GM10847 (cell line): ENCODE data around the gene MSL3.

Experiments used
- POLR2A ChIP-seq: IDR thresholded peaks from 2 replicates; pipeline ENCODE4 v1.6.1; 2011; ENCODE audit not compliant: insufficient read length; ENCODE audit errors: extremely low read depth

The MSL3 gene

DNA sequence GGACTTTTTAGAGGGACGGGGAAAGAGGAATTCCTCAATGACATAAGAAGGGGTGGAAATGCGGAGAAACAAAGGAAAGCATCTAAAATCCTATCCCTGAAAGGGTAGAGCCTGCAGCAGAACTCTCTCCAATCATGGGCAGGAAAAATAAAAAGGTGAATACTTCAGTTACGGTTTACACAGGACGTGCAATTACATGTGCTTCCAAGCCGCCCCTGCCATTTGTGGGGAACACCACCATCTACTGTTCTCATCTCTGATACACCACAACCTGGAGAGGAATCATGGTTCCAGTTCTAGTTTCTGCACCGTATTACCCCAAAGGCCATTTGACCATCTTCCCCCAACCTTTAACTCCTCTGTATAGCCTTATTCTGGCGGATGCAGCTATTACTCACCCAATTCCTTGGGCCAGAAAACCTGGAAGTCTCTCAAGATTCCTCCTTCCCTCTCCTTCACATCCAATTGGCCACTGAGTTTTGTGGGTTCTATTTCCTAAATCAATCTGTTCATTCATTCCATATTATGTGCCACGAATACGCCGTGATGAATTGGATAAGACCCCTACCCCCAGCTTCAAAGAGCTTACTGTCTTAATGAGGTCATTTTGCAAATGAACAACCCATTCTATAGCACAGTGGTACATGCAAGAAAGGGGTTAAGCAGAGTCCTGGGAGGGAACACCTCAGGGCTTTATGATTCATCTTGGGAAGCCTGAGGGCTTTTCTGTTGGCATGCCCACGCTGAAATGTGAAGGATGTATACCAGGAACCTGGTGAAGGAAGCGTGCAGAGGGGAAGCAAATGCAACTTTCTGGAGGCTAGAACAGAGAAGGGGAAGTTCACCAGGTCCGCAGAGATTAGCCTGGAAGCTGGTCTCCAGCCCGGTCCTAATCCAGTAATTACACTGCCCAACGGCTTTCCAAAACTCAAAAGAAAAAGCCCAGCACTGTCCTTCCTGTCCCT is 1.4 kb upstream of the MSL3 start:
- no peak for TF ChIP-seq POLR2A

DNA sequence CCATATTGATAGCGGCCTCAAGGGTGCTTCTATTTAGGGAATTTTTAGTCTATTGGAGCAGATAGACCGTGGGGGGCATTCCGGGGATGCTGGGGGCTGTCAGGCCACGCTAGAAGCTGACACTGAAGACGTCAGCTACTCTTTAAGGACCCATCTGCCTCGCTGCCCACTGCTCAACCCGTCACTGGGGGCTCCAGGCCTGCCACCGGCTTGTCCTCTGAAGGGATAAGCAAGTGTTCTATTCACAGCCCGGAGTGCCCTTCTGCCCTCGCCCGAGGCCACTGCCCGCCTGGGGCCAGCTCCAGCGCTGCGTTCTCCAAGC is 679 bp upstream of the MSL3 start:
- TF ChIP-seq POLR2A = no peak

DNA sequence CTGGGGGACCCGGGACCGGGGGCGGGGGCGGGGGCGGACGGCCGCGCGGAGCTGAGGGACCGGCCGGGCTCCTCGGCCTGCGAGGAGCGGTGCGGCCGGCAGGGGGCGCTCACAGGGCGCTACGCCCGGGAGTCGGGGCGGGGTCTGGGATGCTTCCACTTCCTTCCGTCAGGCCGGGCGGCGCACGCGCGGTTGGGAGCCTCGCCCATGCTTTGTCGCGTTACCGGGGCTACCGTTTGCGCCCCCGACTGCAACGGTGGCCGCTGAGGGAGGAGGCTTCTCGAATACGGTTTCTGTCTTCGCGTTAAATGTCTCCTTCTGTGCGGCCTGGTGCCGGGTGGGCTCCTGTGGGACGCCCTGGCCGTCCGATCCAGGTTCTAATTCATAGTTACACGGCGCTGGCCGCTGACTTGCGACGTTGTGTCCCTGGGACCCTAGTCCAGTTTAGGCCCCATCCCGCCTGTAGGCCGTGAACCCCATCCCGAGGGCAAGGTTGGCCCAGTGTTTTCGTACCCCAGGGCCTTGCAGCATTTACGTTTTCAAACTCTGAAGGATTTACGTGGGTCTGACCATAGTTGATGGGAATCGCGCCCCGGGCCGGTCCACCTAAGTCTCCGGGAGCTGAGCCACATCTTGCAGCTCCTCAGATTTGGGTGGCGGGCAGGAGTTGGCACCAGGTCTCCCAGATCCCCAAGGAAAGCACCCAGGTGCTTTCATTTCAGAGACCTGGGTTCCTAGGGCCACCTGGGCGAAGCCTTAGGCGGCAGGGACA is 549 bp downstream of the MSL3 start:
- no peak for TF ChIP-seq POLR2A

DNA sequence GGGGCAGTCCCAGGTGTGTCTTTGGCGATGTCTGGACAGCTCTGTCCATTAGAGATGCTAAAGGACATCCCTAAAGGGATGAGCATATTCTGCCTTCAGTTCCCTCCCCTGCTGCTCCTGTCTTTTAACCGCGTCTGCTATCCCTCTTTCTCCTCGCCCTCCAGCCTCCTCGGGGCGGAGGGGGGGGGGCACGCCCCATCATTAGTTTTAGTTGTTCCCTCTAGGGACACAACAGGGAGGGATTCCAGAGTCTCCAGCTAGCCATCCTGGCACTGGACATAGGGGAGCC is 1.1 kb downstream of the MSL3 start:
- no peak for TF ChIP-seq POLR2A

DNA sequence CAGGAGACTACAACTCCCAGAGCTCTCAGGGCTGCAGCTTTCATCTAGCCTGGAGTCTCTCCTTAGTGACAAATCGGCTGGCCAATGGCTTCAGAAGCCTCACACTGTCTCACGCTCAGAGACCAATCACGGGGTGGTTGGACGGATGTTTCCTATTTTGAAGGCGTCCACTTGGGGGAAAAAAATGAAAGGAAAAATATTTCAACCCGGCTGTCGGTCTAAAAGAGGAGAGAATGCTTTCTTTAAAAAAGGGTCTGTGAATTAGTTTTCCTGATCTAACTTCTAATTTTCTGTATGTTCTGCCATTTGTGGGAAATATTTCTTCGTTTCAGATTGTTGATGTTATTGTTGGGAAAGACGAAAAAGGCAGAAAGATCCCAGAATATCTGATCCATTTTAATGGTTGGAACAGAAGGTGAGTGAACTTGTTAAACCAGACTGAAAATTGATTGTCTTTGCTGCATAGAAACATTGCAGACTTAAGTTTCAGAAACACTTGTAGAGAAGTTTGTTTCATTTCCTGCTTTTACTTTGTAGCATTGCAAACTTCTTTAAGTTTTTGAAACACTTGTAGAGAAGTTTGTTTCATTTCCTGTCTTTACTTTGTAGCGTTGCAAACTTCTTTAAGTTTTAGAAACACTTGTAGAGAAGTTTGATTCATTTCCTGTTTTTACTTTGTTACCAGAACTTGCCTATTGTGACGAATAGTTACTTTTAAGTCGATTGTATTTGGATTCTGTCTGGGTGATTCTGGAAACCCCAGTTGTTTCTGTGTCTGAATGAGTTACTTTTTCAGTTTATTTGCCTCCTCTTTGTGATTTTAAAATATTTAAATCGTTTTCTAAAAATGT is 1.6 kb downstream of the MSL3 start:
- TF ChIP-seq POLR2A = no peak

DNA sequence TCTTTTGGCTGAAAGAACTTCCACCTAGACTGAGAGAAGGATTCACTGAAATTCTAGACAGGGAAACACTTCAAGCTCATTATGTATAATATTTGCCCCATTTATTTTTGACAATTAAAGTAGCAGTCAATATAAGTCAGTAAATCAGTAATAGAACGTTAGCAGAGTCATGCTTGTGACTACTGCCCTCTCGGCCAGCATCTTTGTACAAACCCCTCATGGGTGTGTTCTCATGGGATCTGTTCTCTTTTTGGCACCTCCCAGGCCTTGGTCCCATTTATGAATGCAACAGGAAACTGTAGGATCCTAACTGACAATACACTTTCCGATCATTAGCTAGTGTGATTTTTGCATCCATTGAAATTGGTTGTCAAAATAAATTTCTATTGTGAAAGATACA is 2.9 kb downstream of the MSL3 start:
- no peak for TF ChIP-seq POLR2A

DNA sequence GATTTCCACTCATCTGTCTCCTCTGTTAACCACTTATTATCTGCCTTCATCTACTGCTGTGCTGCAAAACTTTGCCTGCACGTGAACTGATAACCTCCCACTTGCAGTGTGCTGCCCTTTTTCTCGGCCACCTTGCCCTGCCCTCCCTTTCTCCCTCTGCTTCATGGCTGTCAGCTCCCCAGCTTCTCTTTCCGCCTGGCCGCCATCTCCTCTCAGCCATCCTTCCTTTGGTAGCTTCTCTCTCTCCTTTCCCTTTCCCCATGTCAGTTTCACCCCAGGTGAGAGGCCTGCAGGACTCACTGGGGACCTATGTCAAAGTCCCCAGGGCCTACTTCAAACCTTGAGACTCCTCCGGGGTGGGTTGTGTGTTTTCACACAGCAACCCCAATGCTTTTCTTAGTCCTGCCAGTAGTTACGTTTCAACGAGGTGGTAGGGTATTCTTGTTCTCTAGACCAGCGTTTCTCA is 6.6 kb downstream of the MSL3 start:
- no peak for TF ChIP-seq POLR2A

DNA sequence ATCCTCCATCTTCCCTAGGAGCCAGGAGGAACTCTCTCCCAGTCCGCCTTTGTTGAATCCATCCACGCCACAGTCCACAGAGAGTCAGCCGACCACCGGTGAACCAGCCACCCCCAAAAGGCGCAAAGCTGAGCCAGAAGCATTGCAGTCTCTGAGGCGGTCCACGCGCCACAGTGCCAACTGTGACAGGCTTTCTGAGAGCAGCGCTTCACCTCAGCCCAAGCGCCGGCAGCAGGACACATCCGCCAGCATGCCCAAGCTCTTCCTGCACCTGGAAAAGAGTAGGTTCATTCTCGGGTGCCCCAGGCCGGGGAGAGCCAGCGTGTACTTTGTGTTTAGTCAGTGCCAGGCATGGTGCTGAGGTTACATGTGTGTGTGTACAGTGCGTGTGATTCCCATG is 7.4 kb downstream of the MSL3 start:
- no peak for TF ChIP-seq POLR2A

DNA sequence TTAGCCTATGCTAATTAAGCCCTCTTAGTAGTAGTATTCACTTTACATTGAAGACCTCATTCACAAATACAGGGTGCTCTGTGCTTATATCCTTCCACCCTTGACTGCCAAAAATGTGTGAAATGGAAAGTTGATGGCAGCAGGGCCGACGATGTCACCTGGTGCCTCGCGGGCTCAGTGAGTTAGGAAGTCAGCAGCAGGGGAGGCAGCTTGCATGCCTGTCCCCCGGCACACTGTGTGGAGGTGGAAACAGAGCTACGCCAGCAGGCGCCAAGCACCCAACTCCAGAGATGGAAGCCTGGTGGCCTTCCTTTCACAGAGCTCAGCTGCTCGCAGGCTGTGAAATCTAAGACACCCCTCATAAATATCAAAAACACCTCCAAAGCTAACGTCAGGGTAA is 8.4 kb downstream of the MSL3 start:
- TF ChIP-seq POLR2A = no peak

DNA sequence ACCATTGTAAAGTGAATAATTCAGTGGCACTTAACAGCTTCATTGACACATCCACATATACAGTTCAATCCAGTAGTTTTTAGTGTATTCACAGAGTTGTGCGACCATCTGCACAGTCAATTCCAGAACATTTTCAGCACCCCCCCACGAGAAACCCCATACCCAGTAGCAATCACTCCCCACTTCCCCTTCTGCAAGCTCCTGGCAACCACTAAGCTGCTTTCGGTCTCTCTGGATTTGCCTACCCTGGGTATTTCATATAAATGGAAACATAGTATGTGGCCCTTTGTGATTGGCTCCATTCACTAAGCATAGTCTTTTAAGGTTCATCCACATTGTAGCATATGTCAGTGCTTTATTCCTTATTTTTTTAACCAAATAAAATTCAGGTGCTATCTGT is 10.0 kb downstream of the MSL3 start:
- no peak for TF ChIP-seq POLR2A

DNA sequence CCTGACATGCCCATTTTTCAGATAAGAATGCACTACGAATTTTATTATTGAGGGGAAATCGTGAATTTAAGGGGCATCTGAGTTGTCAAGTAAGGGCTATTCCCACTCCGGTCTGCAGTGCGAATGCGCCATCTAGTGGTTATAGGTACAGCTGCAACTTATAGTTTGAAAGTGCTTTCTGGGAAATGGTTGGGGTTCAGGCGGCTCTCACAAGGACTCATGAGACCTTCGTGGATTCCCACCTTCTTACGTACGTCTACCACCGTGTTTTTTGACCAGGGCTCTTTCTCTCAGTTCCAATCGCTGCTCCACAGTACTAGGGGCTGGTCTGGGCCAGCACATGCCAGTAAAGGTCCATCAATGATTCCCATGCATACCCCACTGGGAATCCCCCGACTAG is 12.3 kb downstream of the MSL3 start:
- TF ChIP-seq POLR2A = no peak

DNA sequence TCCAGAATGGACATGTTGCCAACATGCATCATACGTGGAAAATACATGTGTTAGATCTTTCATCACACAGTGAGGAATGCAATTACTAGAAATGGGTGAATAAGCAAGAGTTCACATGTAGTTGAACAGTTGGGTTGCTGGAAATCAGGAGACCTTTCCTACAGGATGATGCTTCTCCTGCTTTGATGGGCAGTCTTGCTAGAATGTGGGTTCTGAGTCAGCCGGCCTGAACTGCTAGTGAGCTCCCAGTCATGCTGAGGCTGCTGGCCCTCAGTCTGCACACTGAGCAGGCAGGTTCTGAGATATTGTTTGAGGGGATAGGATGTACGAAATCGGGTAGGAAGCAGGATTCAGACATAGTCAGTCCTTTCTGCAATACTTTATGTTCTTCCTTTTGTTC is 20.2 kb downstream of the MSL3 start:
- no peak for TF ChIP-seq POLR2A

DNA sequence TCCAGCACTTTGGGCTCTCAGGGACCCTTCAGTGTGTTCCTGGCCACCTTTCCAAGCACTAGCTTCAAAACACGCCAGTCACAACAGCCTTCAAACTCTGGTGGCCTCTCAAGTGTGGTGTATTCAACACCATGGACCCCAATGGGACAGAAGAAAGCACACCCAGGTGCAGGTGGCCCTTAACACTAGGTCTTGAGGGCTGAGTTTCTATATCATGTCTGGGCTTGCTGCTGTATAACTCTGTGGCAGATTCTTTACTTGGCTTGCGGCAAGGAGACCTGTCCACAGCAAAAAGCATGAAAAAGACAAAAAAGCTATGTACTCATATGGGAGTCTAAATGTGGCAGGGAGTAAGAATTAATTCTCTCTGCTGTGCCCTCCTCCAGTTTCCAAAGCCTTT is 23.1 kb downstream of the MSL3 start:
- TF ChIP-seq POLR2A = no peak

DNA sequence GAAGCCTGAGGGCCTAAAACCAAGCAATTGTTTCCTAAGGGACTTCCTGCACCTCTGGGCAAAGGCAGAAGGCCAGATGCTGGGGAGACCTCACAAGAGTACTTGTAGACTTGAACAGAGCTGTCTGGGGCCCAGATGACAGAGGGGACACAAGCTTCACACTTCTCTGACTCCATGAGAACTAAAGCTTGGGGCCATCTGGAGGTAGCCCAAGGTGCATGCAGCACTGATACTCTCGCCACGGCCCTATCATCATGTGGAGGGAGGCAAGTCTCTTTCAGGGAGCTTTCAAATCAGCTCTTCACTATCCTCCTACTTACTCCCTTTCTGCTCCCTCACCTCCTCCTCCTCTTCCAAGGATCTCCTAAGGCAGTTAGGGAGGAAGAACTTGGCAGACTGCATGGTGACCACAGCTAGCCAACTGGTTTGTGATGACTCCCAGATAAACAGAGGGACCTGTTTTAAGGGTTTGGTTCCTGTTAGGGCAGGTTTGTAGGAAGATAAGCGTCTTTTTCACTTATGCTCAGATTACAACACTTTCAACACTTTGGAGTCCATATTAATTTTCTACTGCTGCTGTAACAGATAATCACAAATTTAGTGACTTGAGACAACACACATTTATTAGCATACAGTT is 23.8 kb downstream of the MSL3 start:
- TF ChIP-seq POLR2A = no peak

DNA sequence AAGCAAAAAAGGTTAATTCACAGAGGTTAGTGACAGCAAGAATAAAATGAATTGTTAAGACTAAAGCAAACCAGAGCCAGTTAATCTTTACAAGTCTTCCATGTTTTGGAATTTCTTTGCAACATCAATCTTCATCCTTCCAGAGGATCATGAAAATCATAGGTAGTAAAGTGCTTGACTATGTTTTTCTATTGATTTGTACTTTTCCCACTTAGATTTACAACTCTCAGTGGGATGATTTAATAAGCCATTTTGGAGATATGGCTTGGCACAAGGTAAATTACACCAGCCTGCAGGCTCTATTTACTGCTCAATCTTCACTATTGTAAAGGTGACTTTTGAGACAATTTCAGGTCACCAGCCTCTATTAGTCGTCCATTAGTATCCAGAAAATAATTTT is 26.5 kb downstream of the MSL3 start:
- TF ChIP-seq POLR2A = no peak

DNA sequence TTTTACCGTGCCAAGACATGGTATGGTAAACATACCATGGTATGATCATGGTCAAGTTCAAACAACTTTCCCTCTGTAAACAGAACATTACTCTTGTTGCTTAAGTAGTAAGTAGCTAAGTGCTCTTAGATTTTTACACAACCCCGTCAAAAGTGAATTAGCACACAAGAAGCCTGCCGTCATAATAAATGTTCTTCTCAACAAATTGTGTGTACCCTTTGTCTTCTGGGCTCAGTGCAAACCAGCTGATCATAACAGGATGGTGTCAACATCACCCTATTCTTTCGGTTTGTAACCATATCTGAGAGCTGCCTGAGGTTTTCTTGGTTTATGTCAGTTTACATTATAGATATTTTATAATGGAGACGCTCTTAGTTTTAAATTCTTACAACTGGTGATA is 28.8 kb downstream of the MSL3 start:
- TF ChIP-seq POLR2A = no peak

DNA sequence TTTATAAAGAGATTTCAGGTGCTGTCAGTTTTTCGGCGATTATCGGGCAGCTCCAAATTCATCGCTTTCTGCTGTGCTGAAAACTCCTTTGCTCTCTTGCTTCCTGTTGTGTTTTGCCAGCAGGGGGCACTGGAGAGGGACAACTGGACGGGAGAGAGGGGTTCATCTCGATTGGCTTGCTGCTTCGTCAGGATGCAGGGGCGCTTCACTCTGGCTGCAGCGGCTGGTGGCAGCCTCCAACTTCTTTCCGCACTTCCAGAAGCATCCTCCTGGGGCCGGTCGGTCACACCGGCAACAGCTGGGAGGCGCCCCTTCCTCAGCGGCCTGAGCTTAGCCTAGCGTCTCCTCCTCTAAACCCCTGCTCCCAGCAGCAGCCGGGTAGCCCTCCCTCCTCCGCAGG is 29.5 kb downstream of the MSL3 start:
- TF ChIP-seq POLR2A = no peak
